HCT116 (cell line): ENCODE data around the gene USP3. TPM values are rescaled to one million over a fixed set of nuclear protein-coding genes. Genes with fewer than 3 reads are reported as not detected.
"Not testable (repeated sequence)": the region's sequence is repeated elsewhere in the genome, so short reads cannot be mapped to it uniquely, and the experiment has no call there.

Experiments
- ATAC-seq: fragments of 200-7000 bp; cut with Tn5 transposase; 2 replicates; pipeline ENCODE4 v1.9.1; 2020; ENCODE audit warnings: mild to moderate bottlenecking, moderate library complexity
- BruUV-seq: library from RNA; stranded (reverse); fragments of 400-500 nt; replicated peaks from 2 replicates; lab custom pipeline; 2021; lab: Mats Ljungman, UMichigan
- CTCF ChIA-PET: fragments of 300-600 bp; sonication (Branson Sonifier 250); formaldehyde crosslinking; loops from one replicate; lab custom pipeline; 2021; ENCODE audit warnings: antibody characterized with exemption; lab: Charles Lee
- POLR2A ChIA-PET: fragments of 300-600, 350-600 bp; sonication (Branson Sonifier 250); formaldehyde crosslinking; loops from one replicate; lab custom pipeline; 2021; ENCODE audit warnings: antibody characterized with exemption; lab: Charles Lee
- RAD21 ChIA-PET, 2 experiments: fragments of 300-600 bp; sonication (Branson Sonifier 250); formaldehyde crosslinking; loops; one replicate each; lab custom pipeline; 2023; ENCODE audit warnings: low total read pairs in 2 of 2; ENCODE audit not compliant: uncharacterized antibody in 2 of 2, unreplicated experiment in 2 of 2, low non-redundant PET in 1 of 2; lab: Charles Lee
- DNase-seq: peaks from one replicate; pipeline ENCODE4 v3.0.0-alpha.2; 2010; ENCODE audit warnings: low read depth, low spot score
- H2AFZ ChIP-seq: fragments of 200-600 bp; shearing (Covaris generic), sonication (generic); 2 replicates; pipeline ENCODE4 v1.6.1; 2017; ENCODE audit warnings: low read depth, mixed run types, mixed read lengths, antibody characterized with exemption, low read length; ENCODE audit not compliant: poor library complexity, severe bottlenecking
- H3K27ac ChIP-seq: 2 replicates; pipeline ENCODE4 v1.5.1; 2012; ENCODE audit warnings: low read depth, low read length
- H3K27me3 ChIP-seq: fragments of 200-600 bp; sonication (generic); 2 replicates; pipeline ENCODE4 v1.6.1; 2016; ENCODE audit warnings: mixed run types, low read length, mixed read lengths; ENCODE audit not compliant: insufficient read depth
- H3K36me3 ChIP-seq, 2 experiments: fragments of 200-500 bp in 1 of 2; fragments of 200-600 bp in 1 of 2; sonication (Bioruptor generic) in 1 of 2; sonication (generic) in 1 of 2; 2 replicates each; pipeline versions ENCODE4 v1.5.1 to v1.6.1; 2014 to 2016; ENCODE audit warnings: low read length in 2 of 2, inconsistent platforms in 1 of 2, mixed read lengths in 1 of 2, mixed run types in 1 of 2; ENCODE audit not compliant: insufficient read depth in 2 of 2, control insufficient read depth in 1 of 2
- H3K4me1 ChIP-seq, 2 experiments: fragments of 200-600 bp in 1 of 2; sonication (generic) in 1 of 2; 2 replicates each; pipeline versions ENCODE4 v1.5.1 to v1.6.1; 2012 to 2017; ENCODE audit warnings: low read length in 2 of 2, inconsistent platforms in 1 of 2, mild to moderate bottlenecking in 1 of 2, mixed read lengths in 1 of 2, mixed run types in 1 of 2, moderate library complexity in 1 of 2; ENCODE audit not compliant: insufficient read depth in 2 of 2, control insufficient read depth in 1 of 2
- H3K4me2 ChIP-seq: fragments of 200-600 bp; sonication (generic); 2 replicates; pipeline ENCODE4 v1.6.1; 2017; ENCODE audit warnings: mixed run types, low read length, mixed read lengths
- H3K4me3 ChIP-seq, 2 experiments: fragments of 200-600 bp in 1 of 2; sonication (generic) in 1 of 2; replicated peaks in 1 of 2; 2 replicates each; pipeline ENCODE4 v1.5.1; 2011 to 2016; ENCODE audit warnings: low read length in 2 of 2, control low read depth in 1 of 2, low read depth in 1 of 2, mild to moderate bottlenecking in 1 of 2, mixed read lengths in 1 of 2, mixed run types in 1 of 2
- H3K79me2 ChIP-seq: fragments of 200-600 bp; sonication (generic); 2 replicates; pipeline ENCODE4 v1.6.1; 2017; ENCODE audit warnings: mild to moderate bottlenecking, mixed run types, low read length, moderate library complexity, mixed read lengths; ENCODE audit not compliant: insufficient read depth
- H3K9ac ChIP-seq: fragments of 200-600 bp; sonication (generic); 2 replicates; pipeline ENCODE4 v1.6.1; 2016; ENCODE audit warnings: low read length, mixed read lengths
- H3K9me2 ChIP-seq: fragments of 200-600 bp; sonication (generic), shearing (Covaris generic); 2 replicates; pipeline ENCODE4 v1.6.1; 2017; ENCODE audit warnings: mixed run types, mild to moderate bottlenecking, moderate library complexity; ENCODE audit not compliant: insufficient read depth
- H3K9me3 ChIP-seq, 2 experiments: fragments of 200-500 bp in 1 of 2; fragments of 200-600 bp in 1 of 2; sonication (Bioruptor generic) in 1 of 2; sonication (generic) in 1 of 2; 2 replicates each; pipeline ENCODE4 v1.6.1; 2014 to 2017; ENCODE audit warnings: low read length in 2 of 2, mixed read lengths in 2 of 2, inconsistent platforms in 1 of 2, low read depth in 1 of 2, mild to moderate bottlenecking in 1 of 2, mixed run types in 1 of 2, moderate library complexity in 1 of 2; ENCODE audit not compliant: control insufficient read depth in 1 of 2, insufficient read depth in 1 of 2
- H4K20me1 ChIP-seq: fragments of 200-600 bp; sonication (generic), shearing (Covaris generic); 2 replicates; pipeline ENCODE4 v1.6.1; 2017; ENCODE audit warnings: mixed run types, mild to moderate bottlenecking, moderate library complexity; ENCODE audit not compliant: insufficient read depth
- CEBPB ChIP-seq: IDR thresholded peaks from 2 replicates; pipeline ENCODE4 v1.6.1; 2012; ENCODE audit warnings: low read depth
- ELF1 ChIP-seq: IDR thresholded peaks from 2 replicates; pipeline ENCODE4 v1.6.1; 2012; ENCODE audit warnings: low read depth, borderline replicate concordance
- FOSL1 ChIP-seq: IDR thresholded peaks from 2 replicates; pipeline ENCODE4 v1.6.1; 2012; ENCODE audit warnings: low read depth
- JUND ChIP-seq: IDR thresholded peaks from 2 replicates; pipeline ENCODE4 v1.6.1; 2012
- POLR2A ChIP-seq: IDR thresholded peaks from 2 replicates; pipeline ENCODE4 v1.7.0; 2011; ENCODE audit warnings: borderline replicate concordance; ENCODE audit not compliant: insufficient read depth, insufficient read length; ENCODE audit errors: extremely low read depth
- SIN3A ChIP-seq: IDR thresholded peaks from 2 replicates; pipeline ENCODE4 v1.6.1; 2012; ENCODE audit warnings: low read depth
- SP1 ChIP-seq: IDR thresholded peaks from 2 replicates; pipeline ENCODE4 v1.6.1; 2012; ENCODE audit warnings: low read depth
- TCF7L2 ChIP-seq: IDR thresholded peaks from 2 replicates; pipeline ENCODE4 v1.7.0; 2011; ENCODE audit warnings: borderline replicate concordance, inconsistent platforms; ENCODE audit not compliant: insufficient read depth, insufficient read length; ENCODE audit errors: extremely low read depth
- YY1 ChIP-seq: IDR thresholded peaks from 2 replicates; pipeline ENCODE4 v1.6.1; 2011; ENCODE audit warnings: low read length, low read depth, moderate library complexity, mild to moderate bottlenecking; ENCODE audit not compliant: insufficient replicate concordance; ENCODE audit errors: extremely low read depth
- intact Hi-C: fragments of 100-400 bp; cut with micrococcal nuclease; formaldehyde crosslinking; loops from 2 replicates; pipeline ENCODE4 v1.10.0; 2022
- total RNA-seq: library from RNA; stranded (reverse); gene quantifications from one replicate; pipeline ENCODE4 v1.2.1, GENCODE V29; 2021; ENCODE audit not compliant: unreplicated experiment

Gene USP3
- total RNA-seq, 1 experiment from 2014 or later, result 61.6 TPM

GRCh38 chr15:63615935-63616334 lies 111.5 kb downstream of the USP3 start:
- Histone ChIP-seq H3K4me3 (peak overlapping the region in 1 of 2 experiments; percentile 19; a peak in 1 of 4 replicates), H3K4me2 (peak overlapping the region; percentile 68), H3K9me2 (no peaks in the 10 kb centered on the region), H3K27me3 (no peaks in the 10 kb centered on the region), H3K36me3 (no peaks in the 10 kb centered on the region), H4K20me1 (no peaks in the 10 kb centered on the region), H3K9ac (peak overlapping the region; percentile 16; the same call in 1 of the 2 replicates), H3K4me1 (peaks cover 10 to 13% of the 10 kb centered on the region in 2 experiments), H3K9me3 (no peaks in the 10 kb centered on the region), H2AFZ (no peak overlapping the region), H3K79me2 (no peaks in the 10 kb centered on the region), H3K27ac (peak overlapping the region; percentile 1; the same call in 1 of the 2 replicates)
- ChIA-PET RAD21 (interaction anchor here in 1 of 2 experiments (0.8 kb wide), 1 partner anchor 276 kb away, joined by 3 read pairs; no protein-coding TSS in a partner anchor), CTCF (no interaction called here), POLR2A (no interaction called here)
- intact Hi-C loops, result no loop called here
- peak; percentile 62 for ATAC-seq
- no peak for DNase-seq
- TF ChIP-seq POLR2A, result no peak
- peak; percentile 32; the same call in 1 of the 2 replicates for TF ChIP-seq JUND
- TF ChIP-seq CEBPB, result no peak
- TF ChIP-seq ELF1, result no peak
- no peak for TF ChIP-seq TCF7L2
- no peak for TF ChIP-seq SP1
- no peak for TF ChIP-seq SIN3A
- 0 out of 2 replicates have a peak, but pooled peaks have one; percentile 35 for TF ChIP-seq FOSL1
- TF ChIP-seq YY1, result no peak
- no TSS peak for BruUV-seq

DNA sequence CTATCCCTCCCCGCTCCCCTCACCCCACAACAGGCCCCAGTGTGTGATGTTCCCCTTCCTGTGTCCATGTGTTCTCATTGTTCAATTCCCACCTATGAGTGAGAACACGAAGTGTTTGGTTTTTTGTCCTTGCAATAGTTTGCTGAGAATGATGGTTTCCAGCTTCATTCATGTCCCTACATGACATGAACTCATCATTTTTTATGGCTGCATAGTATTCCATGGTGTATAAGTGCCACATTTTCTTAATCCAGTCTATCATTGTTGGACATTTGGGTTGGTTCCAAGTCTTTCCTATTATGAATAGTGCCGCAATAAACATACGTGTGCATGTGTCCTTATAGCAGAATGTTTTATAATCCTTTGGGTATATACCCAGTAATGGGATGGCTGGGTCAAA lies 112.8 kb downstream of the USP3 start:
- POLR2A ChIA-PET, result not testable (repeated sequence)

DNA sequence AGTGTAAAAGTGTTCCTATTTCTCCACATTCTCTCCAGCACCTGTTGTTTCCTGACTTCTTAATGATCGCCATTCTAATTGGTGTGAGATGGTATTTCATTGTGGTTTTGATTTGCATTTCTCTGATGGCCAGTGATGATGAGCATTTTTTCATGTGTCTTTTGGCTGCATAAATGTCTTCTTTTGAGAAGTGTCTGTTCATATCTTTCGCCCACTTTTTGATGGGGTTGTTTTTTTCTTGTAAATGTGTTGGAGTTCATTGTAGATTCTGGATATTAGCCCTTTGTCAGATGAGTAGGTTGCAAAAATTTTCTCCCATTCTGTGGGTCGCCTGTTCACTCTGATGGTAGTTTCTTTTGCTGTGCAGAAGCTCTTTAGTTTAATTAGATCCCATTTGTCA lies 113.2 kb downstream of the USP3 start:
- H3K27me3 ChIP-seq, ATAC-seq, RAD21 ChIA-PET, BruUV-seq, H3K4me3 ChIP-seq, POLR2A ChIA-PET, DNase-seq, H2AFZ ChIP-seq, H3K9me3 ChIP-seq, H3K9me2 ChIP-seq, H3K4me2 ChIP-seq, H3K9ac ChIP-seq, H3K27ac ChIP-seq, H3K79me2 ChIP-seq, H3K36me3 ChIP-seq, intact Hi-C loops, CTCF ChIA-PET, H4K20me1 ChIP-seq: not testable (repeated sequence)
- H3K4me1 ChIP-seq, result peaks cover 10 to 13% of the 10 kb centered on the region in 2 experiments

More for the DNA sequence above, 112.8 kb downstream of the USP3 start:
- H2AFZ ChIP-seq, H3K79me2 ChIP-seq, H3K4me2 ChIP-seq, H3K27me3 ChIP-seq, intact Hi-C loops, H3K4me3 ChIP-seq, CTCF ChIA-PET, DNase-seq, ATAC-seq, RAD21 ChIA-PET, H3K9me3 ChIP-seq, BruUV-seq, H3K9me2 ChIP-seq, H3K9ac ChIP-seq, H3K27ac ChIP-seq, H3K36me3 ChIP-seq, H4K20me1 ChIP-seq: not testable (repeated sequence)
- H3K4me1 ChIP-seq, result peaks cover 10 to 13% of the 10 kb centered on the region in 2 experiments

GRCh38 chr15:63620760-63621159 lies 116.4 kb downstream of the USP3 start:
- H3K9me2 ChIP-seq, CTCF ChIA-PET, H4K20me1 ChIP-seq, H3K27me3 ChIP-seq, DNase-seq, H3K27ac ChIP-seq, intact Hi-C loops, H3K9me3 ChIP-seq, H3K4me1 ChIP-seq, H3K9ac ChIP-seq, H3K79me2 ChIP-seq, BruUV-seq, POLR2A ChIA-PET, H2AFZ ChIP-seq, H3K4me3 ChIP-seq, RAD21 ChIA-PET, ATAC-seq, H3K4me2 ChIP-seq, H3K36me3 ChIP-seq: not testable (repeated sequence)
